Ovary (tissue), 3 donors: ENCODE data around the gene BID.

Source experiments
- CTCF ChIP-seq, 3 donors: fragments of 450-650 bp in 2 of 3; fragments of 200-600 bp in 1 of 3; IDR thresholded peaks; one replicate each; pipeline versions ENCODE4 v1.5.1 to v1.8.0; 2016 to 2022; ENCODE audit warnings: antibody characterized with exemption in 3 of 3, mild to moderate bottlenecking in 1 of 3
- EP300 ChIP-seq: sonication (generic); formaldehyde crosslinking; IDR thresholded peaks from one replicate; pipeline ENCODE4 v1.6.1; 2017; ENCODE audit warnings: antibody characterized with exemption
- POLR2A ChIP-seq: fragments of 450-650 bp; IDR thresholded peaks from one replicate; pipeline ENCODE4 v1.6.1; 2017; ENCODE audit warnings: antibody characterized with exemption, mild to moderate bottlenecking, moderate library complexity
- donor health status: DM: no; HTN: no; CAD: no.

GRCh38 chr22:17725500-17725796, 48.8 kb downstream of the BID start:
- TF ChIP-seq POLR2A (no peak), CTCF (IDR thresholded peaks at IDR 0.05) (no peak), EP300 (no peak)
